ENCODE measurements around the gene AADACL3.
"Not testable (repeated sequence)": the region's sequence is repeated elsewhere in the genome, so short reads cannot be mapped to it uniquely, and the experiment has no call there.

The AADACL3 gene

GRCh38 chr1:12714710-12715475 lies 1.0 kb upstream of the AADACL3 start:
- no peak for DNase-seq

- no peak for DNase-seq
Measured at GRCh38 chr1:12717301-12717838, 1.5 kb downstream of the AADACL3 start.

- no peak for DNase-seq
Measured at GRCh38 chr1:12722626-12723025, 6.7 kb downstream of the AADACL3 start.

- no peak for DNase-seq
Measured at GRCh38 chr1:12728391-12728790, 12.5 kb downstream of the AADACL3 start.

- no peak for DNase-seq
Measured at GRCh38 chr1:12730156-12730555, 14.2 kb downstream of the AADACL3 start.

- not testable (repeated sequence) for DNase-seq
Measured at GRCh38 chr1:12731084-12731483, 15.2 kb downstream of the AADACL3 start.

- DNase-seq, result no peak
Measured at GRCh38 chr1:12734651-12735050, 18.7 kb downstream of the AADACL3 start.

GRCh38 chr1:12738934-12739333 lies 23.0 kb downstream of the AADACL3 start:
- no peak for DNase-seq

- no peak for DNase-seq
Measured at GRCh38 chr1:12739613-12740012, 23.7 kb downstream of the AADACL3 start.

- no peak for DNase-seq
Measured at GRCh38 chr1:12741946-12742345, 26.0 kb downstream of the AADACL3 start.

GRCh38 chr1:12745126-12745991 lies 29.4 kb downstream of the AADACL3 start:
- peak; percentile 61 for DNase-seq

GRCh38 chr1:12745992-12746323 lies 30.0 kb downstream of the AADACL3 start, which contains the start of gene CFAP107:
Gene CFAP107 (plus strand): TSS chr1:12746200. CDS start chr1:12746431, 231 bp downstream.
- DNase-seq, result peak; percentile 24

GRCh38 chr1:12748778-12749355 lies 33.0 kb downstream of the AADACL3 start:
- DNase-seq, result no peak

- no peak for DNase-seq
Measured at GRCh38 chr1:12754738-12755137, 38.8 kb downstream of the AADACL3 start.

GRCh38 chr1:12756273-12756672 lies 40.4 kb downstream of the AADACL3 start:
- DNase-seq, result no peak

- DNase-seq, result peak; percentile 6
Measured at GRCh38 chr1:12756768-12757413, 41.0 kb downstream of the AADACL3 start.

GRCh38 chr1:12757836-12758235 lies 41.9 kb downstream of the AADACL3 start:
- DNase-seq, result no peak

- DNase-seq, result no peak
Measured at GRCh38 chr1:12760256-12760795, 44.4 kb downstream of the AADACL3 start.

GRCh38 chr1:12761781-12762180 lies 45.9 kb downstream of the AADACL3 start:
- DNase-seq, result no peak

GRCh38 chr1:12762766-12763165 lies 46.9 kb downstream of the AADACL3 start:
- DNase-seq, result no peak

GRCh38 chr1:12763479-12763878 lies 47.6 kb downstream of the AADACL3 start:
- no peak for DNase-seq

GRCh38 chr1:12764016-12764415 lies 48.1 kb downstream of the AADACL3 start:
- DNase-seq, result no peak
